Measurements from ENCODE around the gene ST6GALNAC4. TPM values are rescaled to one million over a fixed set of nuclear protein-coding genes. Genes with fewer than 3 reads are reported as not detected.

Gene ST6GALNAC4
- total and polyA plus RNA-seq, 10 of the 15 experiments (the other 5 are each of a cell fraction or from before 2014, with no cell fraction given) = 4.2 to 63.2 (median 35.2) TPM

DNA sequence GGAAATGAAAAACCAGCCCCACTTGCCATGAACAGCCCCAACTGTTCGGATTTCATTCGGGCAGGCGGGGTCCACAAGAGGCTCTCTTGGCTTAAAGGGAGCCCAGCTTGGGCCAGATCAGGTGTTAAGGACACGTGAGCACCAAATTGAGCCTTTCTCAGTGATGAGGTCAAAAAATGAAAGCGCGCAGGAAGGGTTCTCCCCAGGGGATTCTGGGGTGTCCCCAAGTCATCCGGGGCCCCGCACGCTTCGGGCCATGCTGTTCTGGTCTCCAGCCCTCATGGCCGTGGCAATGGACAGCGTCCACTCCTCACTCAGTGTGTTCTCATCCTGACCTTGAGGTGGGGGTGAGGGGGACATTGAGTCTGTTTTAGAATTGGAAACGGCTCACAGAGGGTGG lies 50.3 kb downstream of the ST6GALNAC4 start (continued):
- TF ChIP-seq KAT2A (conservative IDR thresholded peaks at IDR 0.05; ENCODE audit: control insufficient read depth, low read depth, low read length) (no peak), WRNIP1 (IDR thresholded peaks at IDR 0.05; ENCODE audit: borderline replicate concordance, low read depth, low read length) (no peak), ZNF217 (IDR thresholded peaks at IDR 0.05) (no peak), ZNF207 (IDR thresholded peaks at IDR 0.05; ENCODE audit: borderline replicate concordance) (no peak), HDGF (IDR thresholded peaks at IDR 0.05) (no peak), CREB1 (IDR thresholded peaks at IDR 0.05; ENCODE audit: low read depth) (0 out of 2 replicates have a peak, but pooled peaks have one; percentile 19), RUNX3 (IDR thresholded peaks at IDR 0.05; ENCODE audit: low read length) (0 out of 2 replicates have a peak, but pooled peaks have one; percentile 24), RAD51 (IDR thresholded peaks at IDR 0.05) (peak; percentile 81), STAT1 (conservative IDR thresholded peaks at IDR 0.05) (no peak), MEF2B (IDR thresholded peaks at IDR 0.05; ENCODE audit: partially characterized antibody, poor library complexity, severe bottlenecking) (peak; percentile 93), EED (IDR thresholded peaks at IDR 0.05; ENCODE audit: low read depth) (no peak), PAX8 (IDR thresholded peaks at IDR 0.05) (no peak), ZNF384 (IDR thresholded peaks at IDR 0.05; ENCODE audit: borderline replicate concordance, low read depth, low read length) (no peak), NR2C2 (IDR thresholded peaks at IDR 0.05; ENCODE audit: borderline replicate concordance, control insufficient read depth, insufficient read length, low read depth) (no peak), CBX5 (IDR thresholded peaks at IDR 0.05; ENCODE audit: low read depth) (no peak), BCL11A (IDR thresholded peaks at IDR 0.05; ENCODE audit: low read depth, low read length) (no peak), FOS (IDR thresholded peaks at IDR 0.05; ENCODE audit: borderline replicate concordance, extremely low read depth, insufficient read length) (peak; percentile 2), RBBP5 (conservative IDR thresholded peaks at IDR 0.05) (no peak)
- TF ChIP-seq, protein P1, sequence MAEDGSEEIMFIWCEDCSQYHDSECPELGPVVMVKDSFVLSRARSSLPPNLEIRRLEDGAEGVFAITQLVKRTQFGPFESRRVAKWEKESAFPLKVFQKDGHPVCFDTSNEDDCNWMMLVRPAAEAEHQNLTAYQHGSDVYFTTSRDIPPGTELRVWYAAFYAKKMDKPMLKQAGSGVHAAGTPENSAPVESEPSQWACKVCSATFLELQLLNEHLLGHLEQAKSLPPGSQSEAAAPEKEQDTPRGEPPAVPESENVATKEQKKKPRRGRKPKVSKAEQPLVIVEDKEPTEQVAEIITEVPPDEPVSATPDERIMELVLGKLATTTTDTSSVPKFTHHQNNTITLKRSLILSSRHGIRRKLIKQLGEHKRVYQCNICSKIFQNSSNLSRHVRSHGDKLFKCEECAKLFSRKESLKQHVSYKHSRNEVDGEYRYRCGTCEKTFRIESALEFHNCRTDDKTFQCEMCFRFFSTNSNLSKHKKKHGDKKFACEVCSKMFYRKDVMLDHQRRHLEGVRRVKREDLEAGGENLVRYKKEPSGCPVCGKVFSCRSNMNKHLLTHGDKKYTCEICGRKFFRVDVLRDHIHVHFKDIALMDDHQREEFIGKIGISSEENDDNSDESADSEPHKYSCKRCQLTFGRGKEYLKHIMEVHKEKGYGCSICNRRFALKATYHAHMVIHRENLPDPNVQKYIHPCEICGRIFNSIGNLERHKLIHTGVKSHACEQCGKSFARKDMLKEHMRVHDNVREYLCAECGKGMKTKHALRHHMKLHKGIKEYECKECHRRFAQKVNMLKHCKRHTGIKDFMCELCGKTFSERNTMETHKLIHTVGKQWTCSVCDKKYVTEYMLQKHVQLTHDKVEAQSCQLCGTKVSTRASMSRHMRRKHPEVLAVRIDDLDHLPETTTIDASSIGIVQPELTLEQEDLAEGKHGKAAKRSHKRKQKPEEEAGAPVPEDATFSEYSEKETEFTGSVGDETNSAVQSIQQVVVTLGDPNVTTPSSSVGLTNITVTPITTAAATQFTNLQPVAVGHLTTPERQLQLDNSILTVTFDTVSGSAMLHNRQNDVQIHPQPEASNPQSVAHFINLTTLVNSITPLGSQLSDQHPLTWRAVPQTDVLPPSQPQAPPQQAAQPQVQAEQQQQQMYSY (CRISPR knock-in tag; IDR thresholded peaks at IDR 0.05) = no peak
- TF ChIP-seq, protein P2, sequence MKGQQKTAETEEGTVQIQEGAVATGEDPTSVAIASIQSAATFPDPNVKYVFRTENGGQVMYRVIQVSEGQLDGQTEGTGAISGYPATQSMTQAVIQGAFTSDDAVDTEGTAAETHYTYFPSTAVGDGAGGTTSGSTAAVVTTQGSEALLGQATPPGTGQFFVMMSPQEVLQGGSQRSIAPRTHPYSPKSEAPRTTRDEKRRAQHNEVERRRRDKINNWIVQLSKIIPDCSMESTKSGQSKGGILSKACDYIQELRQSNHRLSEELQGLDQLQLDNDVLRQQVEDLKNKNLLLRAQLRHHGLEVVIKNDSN (IDR thresholded peaks at IDR 0.05; ENCODE audit: borderline replicate concordance, extremely low read length, insufficient read depth, low read depth, low read length) = peak; percentile 54
- TF ChIP-seq, protein P3, sequence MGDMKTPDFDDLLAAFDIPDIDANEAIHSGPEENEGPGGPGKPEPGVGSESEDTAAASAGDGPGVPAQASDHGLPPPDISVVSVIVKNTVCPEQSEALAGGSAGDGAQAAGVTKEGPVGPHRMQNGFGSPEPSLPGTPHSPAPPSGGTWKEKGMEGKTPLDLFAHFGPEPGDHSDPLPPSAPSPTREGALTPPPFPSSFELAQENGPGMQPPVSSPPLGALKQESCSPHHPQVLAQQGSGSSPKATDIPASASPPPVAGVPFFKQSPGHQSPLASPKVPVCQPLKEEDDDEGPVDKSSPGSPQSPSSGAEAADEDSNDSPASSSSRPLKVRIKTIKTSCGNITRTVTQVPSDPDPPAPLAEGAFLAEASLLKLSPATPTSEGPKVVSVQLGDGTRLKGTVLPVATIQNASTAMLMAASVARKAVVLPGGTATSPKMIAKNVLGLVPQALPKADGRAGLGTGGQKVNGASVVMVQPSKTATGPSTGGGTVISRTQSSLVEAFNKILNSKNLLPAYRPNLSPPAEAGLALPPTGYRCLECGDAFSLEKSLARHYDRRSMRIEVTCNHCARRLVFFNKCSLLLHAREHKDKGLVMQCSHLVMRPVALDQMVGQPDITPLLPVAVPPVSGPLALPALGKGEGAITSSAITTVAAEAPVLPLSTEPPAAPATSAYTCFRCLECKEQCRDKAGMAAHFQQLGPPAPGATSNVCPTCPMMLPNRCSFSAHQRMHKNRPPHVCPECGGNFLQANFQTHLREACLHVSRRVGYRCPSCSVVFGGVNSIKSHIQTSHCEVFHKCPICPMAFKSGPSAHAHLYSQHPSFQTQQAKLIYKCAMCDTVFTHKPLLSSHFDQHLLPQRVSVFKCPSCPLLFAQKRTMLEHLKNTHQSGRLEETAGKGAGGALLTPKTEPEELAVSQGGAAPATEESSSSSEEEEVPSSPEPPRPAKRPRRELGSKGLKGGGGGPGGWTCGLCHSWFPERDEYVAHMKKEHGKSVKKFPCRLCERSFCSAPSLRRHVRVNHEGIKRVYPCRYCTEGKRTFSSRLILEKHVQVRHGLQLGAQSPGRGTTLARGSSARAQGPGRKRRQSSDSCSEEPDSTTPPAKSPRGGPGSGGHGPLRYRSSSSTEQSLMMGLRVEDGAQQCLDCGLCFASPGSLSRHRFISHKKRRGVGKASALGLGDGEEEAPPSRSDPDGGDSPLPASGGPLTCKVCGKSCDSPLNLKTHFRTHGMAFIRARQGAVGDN (IDR thresholded peaks at IDR 0.05) = no peak
